ENCODE results near the gene RPH3AL. TPM values are rescaled to one million over a fixed set of nuclear protein-coding genes. Genes with fewer than 3 reads are reported as not detected.

Gene RPH3AL
- total and polyA plus RNA-seq, 5 donors = 4.7 to 11.5 (median 9.1) TPM

DNA sequence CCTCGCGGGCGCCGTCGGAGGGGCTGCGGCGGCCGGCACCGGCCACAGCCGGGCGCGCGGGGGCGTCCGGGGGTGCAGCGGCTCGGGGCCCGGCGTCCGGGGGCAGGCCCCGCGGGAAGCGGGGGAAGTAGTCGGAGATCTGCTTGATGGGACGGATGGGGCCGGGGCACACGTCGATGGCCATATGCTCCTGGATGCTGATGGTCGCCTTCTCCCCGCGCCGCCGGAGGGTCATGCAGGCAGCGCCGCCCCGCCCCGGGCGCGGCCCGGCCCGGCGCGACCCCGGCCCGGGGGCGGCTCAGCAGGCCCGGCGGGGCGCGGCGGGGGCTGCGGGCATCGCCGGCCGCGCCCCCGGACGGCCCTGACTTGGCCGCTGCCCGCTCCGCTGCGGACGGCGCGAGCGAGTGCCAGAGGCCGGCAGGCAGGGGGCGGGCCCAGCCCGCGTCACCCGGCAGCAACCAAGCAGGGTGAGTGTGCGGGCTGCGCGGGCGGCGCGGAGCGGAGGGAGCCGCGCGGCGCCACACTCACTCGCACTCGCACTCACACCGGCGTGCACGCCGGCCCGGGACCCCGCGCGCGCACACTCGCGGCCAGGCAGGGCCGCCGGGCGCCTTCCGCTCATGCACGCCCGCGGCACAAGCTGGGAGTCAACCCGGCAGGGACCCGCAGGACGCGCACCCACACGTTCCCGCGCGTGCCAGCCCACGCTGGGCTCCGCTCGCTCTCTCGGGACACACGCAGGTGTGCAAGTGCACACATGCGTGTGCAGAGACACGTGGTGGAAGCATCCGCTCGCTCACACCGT lies 171.2 kb downstream of the RPH3AL start, which contains the start of gene DOC2B:
Gene DOC2B, minus strand, starts transcription at position 406 of the 805 bp plus-strand sequence. Its CDS starts 171 bp downstream, at position 235.
- H3K4me3 ChIP-seq (ENCODE audit: low read length) = peak within 1 kb of the TSS; percentile 61
- ATAC-seq (peak; percentile 74 to 75), DNase-seq (peak; percentile 67 to 85 (median 82))
- H3K4me1 ChIP-seq (ENCODE audit: control insufficient read depth, insufficient read depth, low read length) = no peaks in the 10 kb centered on the region
- no peaks in the 10 kb centered on the region for H3K9me3 ChIP-seq (ENCODE audit: control insufficient read depth, low read length)
- no peaks in the 10 kb centered on the region for H3K27me3 ChIP-seq (ENCODE audit: control insufficient read depth, insufficient read depth)
- WGBS = 2% methylated on average over 119 of the region's 120 CpGs
- intact Hi-C loops (cut with DNase I) = no loop called here
- peak within 1 kb of the TSS; percentile 67 for H3K27ac ChIP-seq (ENCODE audit: low read length)

GRCh38 chr17:180381-181244 lies 172.0 kb downstream of the RPH3AL start:
- Histone ChIP-seq H3K4me1 (ENCODE audit: control insufficient read depth, insufficient read depth, low read length) (no peaks in the 10 kb centered on the region), H3K27me3 (ENCODE audit: control insufficient read depth, insufficient read depth) (no peaks in the 10 kb centered on the region), H3K27ac (ENCODE audit: low read length) (peak overlapping the region; percentile 67), H3K9me3 (ENCODE audit: control insufficient read depth, low read length) (no peaks in the 10 kb centered on the region), H3K4me3 (ENCODE audit: low read length) (peak overlapping the region; percentile 61)
- intact Hi-C loops (cut with DNase I) = no loop called here
- 1% methylated on average over 112 of the region's 112 CpGs for WGBS
- peak in 1 of 2 donors; percentile 38 for ATAC-seq
- DNase-seq = peak; percentile 45 to 77 (median 75)

DNA sequence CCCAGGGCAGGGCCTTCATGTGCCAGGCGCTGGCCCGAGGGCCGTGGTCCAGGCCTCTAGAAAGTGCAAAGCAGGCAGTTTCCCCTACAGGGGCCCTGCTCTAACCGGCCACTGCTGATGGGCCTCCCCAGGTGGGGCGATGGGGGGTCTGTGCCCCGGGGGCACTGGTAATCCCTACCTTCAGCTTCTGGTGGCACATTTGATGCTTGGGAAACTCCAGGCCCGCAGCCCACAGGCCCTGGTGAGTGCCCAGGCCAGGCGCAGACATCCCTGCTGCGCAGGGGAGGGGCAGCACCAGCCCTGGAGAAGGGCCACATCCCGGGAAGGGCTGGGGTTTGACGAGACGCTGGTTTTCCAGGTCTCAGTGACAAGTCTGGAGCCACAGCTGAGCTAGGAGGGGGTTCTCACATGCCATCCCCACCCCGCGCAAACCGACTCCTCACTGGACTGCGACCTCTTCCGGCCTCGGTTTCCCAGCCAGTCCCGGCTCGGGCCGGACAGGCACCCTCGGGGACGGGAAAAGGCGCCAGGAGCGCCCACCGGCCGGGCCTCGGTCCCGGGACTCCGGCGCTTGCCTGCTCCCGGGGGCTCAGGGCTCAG lies 172.7 kb downstream of the RPH3AL start:
- peak overlapping the region; percentile 61 for H3K4me3 ChIP-seq (ENCODE audit: low read length)
- intact Hi-C loops (cut with DNase I) = no loop called here
- H3K27me3 ChIP-seq (ENCODE audit: control insufficient read depth, insufficient read depth) = no peaks in the 10 kb centered on the region

DNA sequence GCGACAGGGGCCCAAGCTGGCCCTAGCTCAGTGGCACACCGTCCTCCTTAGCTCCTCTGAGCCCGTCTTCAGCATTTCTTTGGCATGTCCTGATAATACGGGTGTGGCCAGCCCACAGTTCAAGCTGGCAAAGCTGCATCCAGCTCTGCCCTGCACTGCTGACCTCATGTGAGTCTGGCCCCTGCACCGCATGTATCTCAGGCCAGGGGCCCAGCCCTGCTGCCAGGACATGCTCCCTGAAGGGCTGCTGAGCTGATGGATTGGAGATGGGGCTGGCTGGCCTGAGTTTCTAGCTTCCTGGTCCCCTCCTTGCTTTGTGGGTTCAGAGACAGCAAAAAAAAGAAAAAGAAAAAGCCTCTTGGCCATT lies 173.6 kb downstream of the RPH3AL start:
- peak; percentile 17 to 51 for ATAC-seq
- Histone ChIP-seq H3K4me1 (ENCODE audit: control insufficient read depth, insufficient read depth, low read length) (no peaks in the 10 kb centered on the region), H3K9me3 (ENCODE audit: control insufficient read depth, low read length) (no peaks in the 10 kb centered on the region), H3K27me3 (ENCODE audit: control insufficient read depth, insufficient read depth) (no peaks in the 10 kb centered on the region), H3K4me3 (ENCODE audit: low read length) (no peak overlapping the region), H3K27ac (ENCODE audit: low read length) (no peak overlapping the region)
- intact Hi-C loops (cut with DNase I) = no loop called here
- DNase-seq = peak; percentile 46 to 78 (median 75)
- 52% methylated on average over 5 of the region's 5 CpGs for WGBS

More for the DNA sequence above, 172.7 kb downstream of the RPH3AL start:
- Histone ChIP-seq H3K27ac (ENCODE audit: low read length) (peak overlapping the region; percentile 2), H3K9me3 (ENCODE audit: control insufficient read depth, low read length) (no peaks in the 10 kb centered on the region), H3K4me1 (ENCODE audit: control insufficient read depth, insufficient read depth, low read length) (no peaks in the 10 kb centered on the region)
- 21% methylated on average over 32 of the region's 32 CpGs for WGBS
- ATAC-seq (peak; percentile 8 to 9), DNase-seq (peak in 1 of 3 donors; percentile 58)

DNA sequence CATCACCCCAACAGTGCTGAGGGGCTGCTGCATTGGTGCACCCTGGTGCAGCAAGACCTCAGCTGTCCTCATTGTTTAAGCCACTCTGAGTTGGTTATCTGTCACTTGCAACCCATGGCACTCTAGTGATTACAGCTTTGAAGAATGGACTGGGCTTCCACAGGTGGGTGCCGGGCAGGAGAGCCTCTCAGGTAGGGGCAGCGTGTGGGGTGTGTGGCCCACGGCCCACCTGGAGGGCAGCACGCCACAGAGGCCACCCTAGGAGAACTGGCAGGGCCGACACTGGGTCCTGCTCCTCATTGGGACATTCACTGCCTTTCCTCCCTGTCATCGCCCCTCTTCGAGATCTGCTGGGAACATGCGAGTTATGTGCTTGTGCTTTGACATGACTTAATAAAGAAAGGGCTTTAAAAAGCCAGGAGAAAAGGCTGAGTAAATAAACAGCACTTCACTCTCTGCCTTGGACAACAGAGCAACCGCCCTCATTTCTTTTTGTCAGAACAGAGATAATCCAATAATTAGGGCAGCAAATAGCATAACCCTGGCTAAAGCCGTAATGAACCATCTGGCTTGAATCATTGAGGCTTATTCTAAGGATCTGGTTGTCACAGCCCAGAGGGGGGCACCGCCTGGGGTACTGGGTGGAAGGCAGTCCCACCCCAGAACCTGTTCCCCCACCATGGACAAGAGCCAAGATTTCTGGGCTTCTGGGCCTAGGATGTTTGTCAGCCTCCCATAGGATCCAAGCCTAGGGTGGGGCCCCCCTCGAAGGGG lies 174.1 kb downstream of the RPH3AL start:
- DNase-seq = peak in 1 of 3 donors; percentile 46
- ATAC-seq = no peak
- WGBS = 72% methylated on average over 12 of the region's 12 CpGs
- intact Hi-C loops (cut with DNase I) = no loop called here
- no peaks in the 10 kb centered on the region for H3K9me3 ChIP-seq (ENCODE audit: control insufficient read depth, low read length)
- no peaks in the 10 kb centered on the region for H3K27me3 ChIP-seq (ENCODE audit: control insufficient read depth, insufficient read depth)
- H3K4me3 ChIP-seq (ENCODE audit: low read length) = no peak overlapping the region
- H3K27ac ChIP-seq (ENCODE audit: low read length) = no peak overlapping the region
- no peaks in the 10 kb centered on the region for H3K4me1 ChIP-seq (ENCODE audit: control insufficient read depth, insufficient read depth, low read length)

- intact Hi-C loops (cut with DNase I) = no loop called here
- Histone ChIP-seq H3K27ac (ENCODE audit: low read length) (no peak overlapping the region), H3K27me3 (ENCODE audit: control insufficient read depth, insufficient read depth) (no peaks in the 10 kb centered on the region), H3K9me3 (ENCODE audit: control insufficient read depth, low read length) (no peaks in the 10 kb centered on the region), H3K4me3 (ENCODE audit: low read length) (no peak overlapping the region), H3K4me1 (ENCODE audit: control insufficient read depth, insufficient read depth, low read length) (no peaks in the 10 kb centered on the region)
- no peak for ATAC-seq
- 90% methylated on average over 6 of the region's 6 CpGs for WGBS
- no peak for DNase-seq
Measured at GRCh38 chr17:177762-178161, 174.8 kb downstream of the RPH3AL start.

GRCh38 chr17:177155-177554 lies 175.5 kb downstream of the RPH3AL start:
- ATAC-seq (peak in 1 of 2 donors; percentile 12), DNase-seq (no peak)
- no peak overlapping the region for H3K4me3 ChIP-seq (ENCODE audit: low read length)
- WGBS = 93% methylated on average over 3 of the region's 3 CpGs
- intact Hi-C loops (cut with DNase I) = no loop called here
- H3K27me3 ChIP-seq (ENCODE audit: control insufficient read depth, insufficient read depth) = no peaks in the 10 kb centered on the region
- H3K4me1 ChIP-seq (ENCODE audit: control insufficient read depth, insufficient read depth, low read length) = no peaks in the 10 kb centered on the region
- H3K27ac ChIP-seq (ENCODE audit: low read length) = no peak overlapping the region
- no peaks in the 10 kb centered on the region for H3K9me3 ChIP-seq (ENCODE audit: control insufficient read depth, low read length)

GRCh38 chr17:173166-173911 lies 179.3 kb downstream of the RPH3AL start:
- intact Hi-C loops (cut with DNase I) = no loop called here
- H3K9me3 ChIP-seq (ENCODE audit: control insufficient read depth, low read length) = no peaks in the 10 kb centered on the region
- 84% methylated on average over 10 of the region's 10 CpGs for WGBS
- H3K27ac ChIP-seq (ENCODE audit: low read length) = no peak overlapping the region
- ATAC-seq = no peak
- H3K27me3 ChIP-seq (ENCODE audit: control insufficient read depth, insufficient read depth) = no peaks in the 10 kb centered on the region
- no peaks in the 10 kb centered on the region for H3K4me1 ChIP-seq (ENCODE audit: control insufficient read depth, insufficient read depth, low read length)
- no peak overlapping the region for H3K4me3 ChIP-seq (ENCODE audit: low read length)
- DNase-seq = no peak

GRCh38 chr17:172401-172800 lies 180.2 kb downstream of the RPH3AL start:
- 87% methylated on average over 11 of the region's 11 CpGs for WGBS
- Histone ChIP-seq H3K4me3 (ENCODE audit: low read length) (no peak overlapping the region), H3K9me3 (ENCODE audit: control insufficient read depth, low read length) (no peaks in the 10 kb centered on the region), H3K27me3 (ENCODE audit: control insufficient read depth, insufficient read depth) (no peaks in the 10 kb centered on the region), H3K4me1 (ENCODE audit: control insufficient read depth, insufficient read depth, low read length) (no peaks in the 10 kb centered on the region), H3K27ac (ENCODE audit: low read length) (no peak overlapping the region)
- DNase-seq = peak in 1 of 3 donors; percentile 36
- intact Hi-C loops (cut with DNase I) = no loop called here
- ATAC-seq = peak in 1 of 2 donors; percentile 30

GRCh38 chr17:171871-172270 lies 180.7 kb downstream of the RPH3AL start:
- ATAC-seq (no peak), DNase-seq (peak in 1 of 3 donors; percentile 51)
- Histone ChIP-seq H3K4me3 (ENCODE audit: low read length) (no peak overlapping the region), H3K27ac (ENCODE audit: low read length) (no peak overlapping the region), H3K27me3 (ENCODE audit: control insufficient read depth, insufficient read depth) (no peaks in the 10 kb centered on the region), H3K9me3 (ENCODE audit: control insufficient read depth, low read length) (no peaks in the 10 kb centered on the region), H3K4me1 (ENCODE audit: control insufficient read depth, insufficient read depth, low read length) (no peaks in the 10 kb centered on the region)
- WGBS = 95% methylated on average over 12 of the region's 13 CpGs
- intact Hi-C loops (cut with DNase I) = no loop called here

All from right cardiac atrium (tissue), 5 donors.